ENCODE results near the gene ASCL3.

- TF ChIP-seq POLR2AphosphoS5 (IDR thresholded peaks at IDR 0.05) = no peak
- TF ChIP-seq, protein P1, sequence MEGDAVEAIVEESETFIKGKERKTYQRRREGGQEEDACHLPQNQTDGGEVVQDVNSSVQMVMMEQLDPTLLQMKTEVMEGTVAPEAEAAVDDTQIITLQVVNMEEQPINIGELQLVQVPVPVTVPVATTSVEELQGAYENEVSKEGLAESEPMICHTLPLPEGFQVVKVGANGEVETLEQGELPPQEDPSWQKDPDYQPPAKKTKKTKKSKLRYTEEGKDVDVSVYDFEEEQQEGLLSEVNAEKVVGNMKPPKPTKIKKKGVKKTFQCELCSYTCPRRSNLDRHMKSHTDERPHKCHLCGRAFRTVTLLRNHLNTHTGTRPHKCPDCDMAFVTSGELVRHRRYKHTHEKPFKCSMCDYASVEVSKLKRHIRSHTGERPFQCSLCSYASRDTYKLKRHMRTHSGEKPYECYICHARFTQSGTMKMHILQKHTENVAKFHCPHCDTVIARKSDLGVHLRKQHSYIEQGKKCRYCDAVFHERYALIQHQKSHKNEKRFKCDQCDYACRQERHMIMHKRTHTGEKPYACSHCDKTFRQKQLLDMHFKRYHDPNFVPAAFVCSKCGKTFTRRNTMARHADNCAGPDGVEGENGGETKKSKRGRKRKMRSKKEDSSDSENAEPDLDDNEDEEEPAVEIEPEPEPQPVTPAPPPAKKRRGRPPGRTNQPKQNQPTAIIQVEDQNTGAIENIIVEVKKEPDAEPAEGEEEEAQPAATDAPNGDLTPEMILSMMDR (IDR thresholded peaks at IDR 0.05 in 8 of 11, conservative IDR thresholded peaks at IDR 0.05 in 3 of 11) = no peak
- no peak for TF ChIP-seq POLR2A (IDR thresholded peaks at IDR 0.05)
These were observed 17.1 kb downstream of the ASCL3 start for GRCh38 chr11:8925711-8926110.

Data from spleen (tissue), 7 donors.